HG02973 (cell line): ENCODE results near the gene ZDHHC17.

Experiments used
- ATAC-seq: cut with Tn5 transposase; IDR thresholded peaks from one replicate; pipeline ENCODE4 v1.9.1; 2021; ENCODE audit warnings: moderate library complexity; ENCODE audit not compliant: unreplicated experiment

The ZDHHC17 gene

DNA sequence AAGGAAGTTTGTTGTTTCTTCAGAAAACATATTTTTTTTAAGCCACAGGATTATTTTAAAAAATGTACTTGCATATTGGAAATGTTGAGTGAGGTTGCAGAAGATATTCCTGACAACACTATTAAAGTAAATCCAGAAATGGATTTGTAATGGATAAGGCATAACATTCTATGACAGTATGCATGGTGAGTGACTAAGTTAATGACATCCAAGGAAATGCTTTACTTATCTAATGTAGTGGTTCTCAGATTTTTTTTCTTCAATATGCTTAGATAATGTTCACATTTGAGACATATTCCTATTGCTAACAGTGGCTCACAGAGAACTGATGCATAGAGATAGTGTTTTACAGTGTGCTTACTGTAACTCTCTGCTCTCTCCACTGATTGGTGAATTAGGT lies 49.4 kb downstream of the ZDHHC17 start:
- ATAC-seq, result no peak

GRCh38 chr12:76813972-76814371 lies 50.1 kb downstream of the ZDHHC17 start:
- ATAC-seq, result no peak

DNA sequence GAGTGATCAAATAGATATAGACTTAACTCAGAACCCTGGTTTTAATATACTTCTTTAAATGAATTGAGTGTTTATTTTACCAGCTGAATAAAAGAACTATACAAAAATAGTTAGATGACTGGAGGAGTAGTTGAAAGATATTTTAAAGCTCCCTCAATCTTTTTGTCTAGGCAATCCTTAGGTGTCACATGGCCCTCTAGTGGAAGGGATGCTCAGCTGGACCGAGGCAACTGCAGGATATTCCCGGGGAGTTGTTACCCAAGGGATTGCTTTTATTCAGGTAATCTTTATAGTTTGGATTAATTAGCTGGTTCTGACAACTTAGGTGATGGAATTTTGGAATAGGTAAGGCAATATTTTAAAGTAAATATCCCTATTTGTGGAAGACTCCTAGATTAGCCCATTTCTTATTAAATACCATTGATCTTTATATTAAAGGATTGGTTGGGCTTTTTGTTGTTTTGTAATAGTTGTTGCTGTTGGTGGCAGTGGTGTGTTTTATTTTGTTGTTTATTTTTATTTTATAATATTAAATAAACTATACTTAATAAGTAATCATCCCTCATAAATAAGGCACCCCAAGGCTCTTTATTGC lies 57.1 kb downstream of the ZDHHC17 start:
- no peak for ATAC-seq

DNA sequence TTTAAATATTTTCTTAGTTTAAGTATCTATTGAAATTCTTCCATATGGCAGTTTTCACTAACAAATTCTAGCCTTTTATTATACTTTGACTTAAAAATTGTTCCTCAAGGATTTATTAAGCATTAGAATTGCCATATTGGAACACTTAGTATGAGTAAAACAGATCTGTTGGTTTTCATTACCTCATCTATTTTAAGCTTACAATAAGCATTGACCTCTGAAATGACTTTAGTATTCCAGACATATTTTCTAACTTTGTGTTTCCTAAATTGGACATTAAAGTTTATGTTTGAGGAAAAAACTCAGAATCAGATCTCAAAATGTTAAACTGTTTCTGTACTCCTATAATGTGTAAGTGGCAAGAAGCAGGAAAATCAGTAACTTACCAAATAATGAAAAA lies 66.5 kb downstream of the ZDHHC17 start:
- ATAC-seq, result no peak

- ATAC-seq, result no peak
Observed at GRCh38 chr12:76836633-76837032, 72.7 kb downstream of the ZDHHC17 start.

DNA sequence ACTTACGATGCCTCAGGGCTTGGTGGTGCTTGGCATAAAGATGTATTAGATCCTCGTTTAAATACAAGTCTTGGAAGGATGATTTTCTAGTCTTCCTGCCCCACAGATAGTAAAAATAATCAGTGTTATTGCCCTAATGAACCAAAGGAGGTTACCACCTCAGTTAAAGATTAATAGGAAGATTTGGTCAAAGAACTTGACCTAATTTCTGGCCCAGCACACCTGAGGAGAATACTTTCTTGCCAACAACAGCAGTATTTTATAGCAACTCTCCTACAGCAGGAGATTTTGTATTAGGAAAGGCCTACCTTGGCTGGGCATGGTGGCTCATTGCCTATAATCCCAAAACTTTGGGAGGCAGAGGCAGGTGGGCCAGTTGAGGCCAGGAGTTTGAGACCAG lies 83.3 kb downstream of the ZDHHC17 start:
- no peak for ATAC-seq

- ATAC-seq, result no peak
Observed at GRCh38 chr12:76848132-76848531, 84.2 kb downstream of the ZDHHC17 start.

DNA sequence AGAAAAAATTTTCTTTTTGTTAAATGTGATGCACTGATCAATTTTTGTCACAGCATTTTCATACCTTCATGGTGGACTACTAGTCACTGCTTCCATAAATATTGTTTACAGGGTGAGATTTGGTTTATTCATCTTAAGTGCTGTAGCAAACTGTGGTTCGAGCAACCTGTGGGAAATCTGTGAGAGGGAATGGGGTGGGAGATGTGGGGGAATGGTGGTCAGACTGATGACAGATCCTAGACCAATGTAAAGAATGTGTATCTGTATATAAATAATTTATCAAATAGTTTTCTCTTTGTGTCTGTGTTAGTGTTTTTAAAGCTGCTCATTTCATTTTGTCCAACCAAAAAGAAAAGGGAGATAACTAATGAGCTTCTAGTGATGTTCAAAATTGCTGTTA lies 88.2 kb downstream of the ZDHHC17 start:
- ATAC-seq, result no peak

- ATAC-seq, result no peak
Observed at GRCh38 chr12:76855271-76855670, 91.4 kb downstream of the ZDHHC17 start.

DNA sequence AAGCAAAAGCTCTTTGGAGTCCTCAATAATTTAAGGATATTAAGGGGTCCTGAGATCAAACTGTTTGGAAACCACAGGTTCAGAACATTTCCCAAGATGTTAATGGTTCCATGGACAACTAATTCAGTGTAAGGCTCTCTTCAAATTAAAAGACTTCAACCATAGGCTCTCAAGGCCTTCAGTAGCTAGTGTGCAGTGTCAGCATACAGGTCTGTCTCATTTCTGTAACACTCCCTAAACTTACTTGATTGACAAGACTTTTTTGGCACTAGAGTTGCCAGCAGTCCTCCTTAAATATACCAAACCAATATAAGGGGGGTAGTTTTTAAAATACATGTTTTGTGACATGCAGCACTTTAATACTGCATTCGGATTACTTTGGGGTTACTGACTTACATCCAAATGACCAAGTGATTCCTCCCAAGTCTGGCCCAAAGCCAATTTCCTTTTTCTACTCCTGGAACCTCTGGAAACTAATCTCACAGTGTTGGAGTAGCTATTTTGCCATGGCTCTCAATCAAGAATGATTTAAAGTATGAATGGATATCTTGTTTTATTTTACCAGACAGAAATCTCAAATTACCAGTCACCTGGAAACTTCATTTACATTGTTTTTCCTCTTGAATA lies 92.2 kb downstream of the ZDHHC17 start:
- ATAC-seq, result no peak

- ATAC-seq, result no peak
Observed at GRCh38 chr12:76859611-76860010, 95.7 kb downstream of the ZDHHC17 start.

- no peak for ATAC-seq
Observed at GRCh38 chr12:76860256-76860655, 96.3 kb downstream of the ZDHHC17 start.

GRCh38 chr12:76863005-76863670 lies 99.2 kb downstream of the ZDHHC17 start:
- no peak for ATAC-seq

DNA sequence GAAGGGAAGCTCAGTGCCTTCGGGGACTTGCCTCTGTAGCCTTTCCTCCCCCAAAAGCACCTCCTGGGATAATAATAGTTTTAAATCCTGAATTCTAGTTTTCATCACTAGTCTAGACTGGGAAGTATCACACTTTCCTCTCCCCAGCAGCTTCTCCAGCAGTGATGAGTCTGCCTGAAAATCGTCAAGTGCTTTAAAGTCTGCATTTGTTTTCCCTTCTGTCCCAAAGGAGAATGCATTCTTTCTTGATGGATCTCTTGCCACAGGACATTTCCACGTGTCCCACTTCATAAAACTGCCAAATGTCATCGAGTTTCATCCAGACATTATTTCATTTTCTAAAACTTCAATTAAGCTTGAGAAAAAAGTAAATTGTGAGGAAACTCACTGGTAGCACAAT lies 99.9 kb downstream of the ZDHHC17 start:
- ATAC-seq, result no peak

GRCh38 chr12:76864791-76865400 lies 101.0 kb downstream of the ZDHHC17 start:
- ATAC-seq, result peak; percentile 92

- no peak for ATAC-seq
Observed at GRCh38 chr12:76866151-76866567, 102.2 kb downstream of the ZDHHC17 start.

GRCh38 chr12:76866726-76867125 lies 102.8 kb downstream of the ZDHHC17 start:
- ATAC-seq, result no peak

- ATAC-seq, result no peak
Observed at GRCh38 chr12:76871082-76871481, 107.2 kb downstream of the ZDHHC17 start.

DNA sequence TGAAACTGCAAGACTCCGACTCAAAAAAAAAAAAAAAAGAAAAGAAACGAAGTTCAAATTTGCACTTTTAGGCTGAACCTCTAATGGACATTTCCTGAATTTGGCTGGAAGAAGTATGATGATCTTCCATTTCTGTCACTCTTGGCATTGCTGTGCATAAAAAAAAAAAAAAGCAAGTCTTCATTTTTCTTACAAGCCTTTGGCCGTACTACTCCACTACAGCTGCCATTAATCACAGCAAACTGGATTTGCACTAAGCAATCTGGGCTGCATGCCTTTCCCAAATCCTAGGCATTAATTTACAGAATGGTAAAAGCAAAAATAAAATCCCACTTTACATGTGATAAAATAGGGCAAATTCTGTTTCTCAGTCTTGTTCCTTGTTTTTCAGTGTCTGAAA lies 107.8 kb downstream of the ZDHHC17 start:
- no peak for ATAC-seq

GRCh38 chr12:76872415-76872814 lies 108.5 kb downstream of the ZDHHC17 start:
- no peak for ATAC-seq

DNA sequence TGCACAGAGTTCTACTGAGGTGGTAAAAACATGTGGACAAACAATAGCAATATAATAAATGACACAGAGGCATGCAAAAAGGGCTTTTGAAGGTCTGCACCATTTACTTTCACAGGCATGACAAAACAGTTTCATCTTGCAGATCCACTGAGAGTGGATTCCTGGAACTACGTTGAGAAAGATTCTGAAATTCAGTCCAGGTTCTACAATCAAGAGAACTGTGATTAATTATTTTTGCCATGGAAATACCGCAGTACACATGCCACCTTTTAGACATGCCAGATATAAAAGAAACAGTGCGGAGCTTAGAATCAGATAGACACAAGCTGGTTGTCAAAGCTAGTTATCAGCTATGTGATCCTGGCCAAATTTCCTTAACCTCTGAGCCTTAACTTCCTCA lies 110.1 kb downstream of the ZDHHC17 start:
- no peak for ATAC-seq
